Liver (tissue), 9 donors: ENCODE data around the gene SLC27A5. TPM values are rescaled to one million over a fixed set of nuclear protein-coding genes. Genes with fewer than 3 reads are reported as not detected.

ENCODE experiments used
- DNase-seq: peaks from one replicate; pipeline ENCODE4 v3.0.0-alpha.2; 2017; ENCODE audit warnings: low spot score
- H3K27ac ChIP-seq, 2 donors: one replicate each; pipeline ENCODE4 v1.7.0; 2013; ENCODE audit warnings: inconsistent platforms in 2 of 2, low read length in 2 of 2, control low read depth in 1 of 2, low read depth in 1 of 2, mild to moderate bottlenecking in 1 of 2
- H3K27me3 ChIP-seq, 4 donors: one replicate each; pipeline versions ENCODE4 v1.6.1 to v1.7.0; 2013; ENCODE audit warnings: low read length in 3 of 4, inconsistent platforms in 1 of 4, mild to moderate bottlenecking in 1 of 4, moderate library complexity in 1 of 4; ENCODE audit not compliant: control insufficient read depth in 4 of 4, insufficient read depth in 4 of 4
- H3K36me3 ChIP-seq, 4 donors: one replicate each; pipeline versions ENCODE4 v1.6.1 to v1.7.0; 2013; ENCODE audit warnings: low read length in 3 of 4, mild to moderate bottlenecking in 3 of 4, low read depth in 1 of 4, moderate library complexity in 1 of 4; ENCODE audit not compliant: control insufficient read depth in 4 of 4, insufficient read depth in 3 of 4
- H3K4me1 ChIP-seq, 4 donors: one replicate each; pipeline versions ENCODE4 v1.6.1 to v1.7.0; 2013; ENCODE audit warnings: low read length in 3 of 4, mild to moderate bottlenecking in 3 of 4, moderate library complexity in 1 of 4; ENCODE audit not compliant: control insufficient read depth in 4 of 4, insufficient read depth in 4 of 4
- H3K4me3 ChIP-seq, 3 donors: one replicate each; pipeline versions ENCODE4 v1.6.1 to v1.7.0; 2013; ENCODE audit warnings: low read length in 3 of 3, control low read depth in 1 of 3, low read depth in 1 of 3, mild to moderate bottlenecking in 1 of 3
- H3K9ac ChIP-seq, 2 donors: one replicate each; pipeline ENCODE4 v1.7.0; 2013; ENCODE audit warnings: low read length in 2 of 2, mild to moderate bottlenecking in 2 of 2, moderate library complexity in 2 of 2, control low read depth in 1 of 2, low read depth in 1 of 2
- H3K9me3 ChIP-seq, 4 donors: one replicate each; pipeline versions ENCODE4 v1.6.1 to v1.7.0; 2013; ENCODE audit warnings: low read length in 3 of 4; ENCODE audit not compliant: control insufficient read depth in 4 of 4
- ATF3 ChIP-seq: IDR thresholded peaks from 2 replicates; pipeline ENCODE4 v1.6.1; 2016; ENCODE audit warnings: antibody characterized with exemption
- CTCF ChIP-seq: fragments of 150-350 bp; IDR thresholded peaks from 2 replicates; pipeline ENCODE4 v1.5.1; 2017; ENCODE audit warnings: improper control_type of control experiment, low read depth, low read length; ENCODE audit not compliant: missing input control
- EGR1 ChIP-seq, 2 donors: IDR thresholded peaks; 2 replicates each; pipeline ENCODE4 v1.6.1; 2016 to 2018; ENCODE audit warnings: antibody characterized with exemption in 2 of 2, low read depth in 2 of 2
- FOXA1 ChIP-seq: IDR thresholded peaks from 2 replicates; pipeline ENCODE4 v1.6.1; 2016; ENCODE audit warnings: antibody characterized with exemption
- FOXA2 ChIP-seq: IDR thresholded peaks from 2 replicates; pipeline ENCODE4 v1.6.1; 2016; ENCODE audit warnings: antibody characterized with exemption
- GABPA ChIP-seq, 2 donors: IDR thresholded peaks in 1 of 2; conservative IDR thresholded peaks in 1 of 2; 2 replicates each; pipeline ENCODE4 v1.6.1; 2016; ENCODE audit warnings: antibody characterized with exemption in 2 of 2, mild to moderate bottlenecking in 1 of 2, moderate library complexity in 1 of 2
- HNF4A ChIP-seq, 2 donors: conservative IDR thresholded peaks; 2 replicates each; pipeline ENCODE4 v1.6.1; 2016; ENCODE audit warnings: antibody characterized with exemption in 2 of 2, mild to moderate bottlenecking in 2 of 2
- HNF4G ChIP-seq: IDR thresholded peaks from 2 replicates; pipeline ENCODE4 v1.6.1; 2016; ENCODE audit warnings: antibody characterized with exemption
- JUND ChIP-seq, 2 donors: IDR thresholded peaks; 2 replicates each; pipeline ENCODE4 v1.6.1; 2016; ENCODE audit warnings: antibody characterized with exemption in 2 of 2
- MAX ChIP-seq: IDR thresholded peaks from 2 replicates; pipeline ENCODE4 v1.6.1; 2016; ENCODE audit warnings: antibody characterized with exemption
- NR2F2 ChIP-seq: IDR thresholded peaks from 2 replicates; pipeline ENCODE4 v1.6.1; 2016; ENCODE audit warnings: antibody characterized with exemption
- RAD21 ChIP-seq, 2 donors: IDR thresholded peaks; 2 replicates each; pipeline ENCODE4 v1.6.1; 2016; ENCODE audit warnings: antibody characterized with exemption in 2 of 2, mild to moderate bottlenecking in 2 of 2
- REST ChIP-seq: IDR thresholded peaks from 2 replicates; pipeline ENCODE4 v1.6.1; 2016; ENCODE audit warnings: antibody characterized with exemption, mild to moderate bottlenecking
- RXRA ChIP-seq, 2 donors: IDR thresholded peaks; 2 replicates each; pipeline ENCODE4 v1.6.1; 2017 to 2018; ENCODE audit warnings: antibody characterized with exemption in 2 of 2, mild to moderate bottlenecking in 1 of 2
- SP1 ChIP-seq: IDR thresholded peaks from 2 replicates; pipeline ENCODE4 v1.6.1; 2018; ENCODE audit warnings: antibody characterized with exemption, mild to moderate bottlenecking
- TAF1 ChIP-seq: conservative IDR thresholded peaks from 2 replicates; pipeline ENCODE4 v1.6.1; 2016; ENCODE audit warnings: antibody characterized with exemption, mild to moderate bottlenecking
- YY1 ChIP-seq: IDR thresholded peaks from 2 replicates; pipeline ENCODE4 v1.6.1; 2016; ENCODE audit warnings: antibody characterized with exemption, mild to moderate bottlenecking
- ZBTB33 ChIP-seq: IDR thresholded peaks from 2 replicates; pipeline ENCODE4 v1.6.1; 2016; ENCODE audit warnings: antibody characterized with exemption
- WGBS: extraction: QIAGEN DNeasy Blood & Tissue Kit; methylation state at CpG from one replicate; pipeline ENCODE4 v1.1.7; 2013; 5-methylcytosine and 5-hydroxymethylcytosine counted together
- polyA plus RNA-seq, 2 donors: library from polyadenylated mRNA; stranded (reverse) in 1 of 2; unstranded in 1 of 2; fragments of 200-250 nt in 1 of 2; fragments of >200 nt in 1 of 2; fragmentation: Nextera tagmentation in 1 of 2; extraction: Ambion mirVana in 1 of 2; gene quantifications; one replicate each; pipeline versions ENCODE4 v1.2.1 to v1.2.3, GENCODE V29; 2013 to 2015
- total RNA-seq, 2 donors: library from RNA; depleted of rRNA; stranded (reverse); fragments of >200 nt; gene quantifications; one replicate each; pipeline ENCODE4 v1.2.3, GENCODE V29; 2014
- donor health status: healthy.
- donor health status: healthy.
- donor health status: healthy.
- donor health status: healthy.
- donor health status: healthy.

SLC27A5 gene
- total and polyA plus RNA-seq, 4 donors, result 31.9 to 395 (median 321) TPM

GRCh38 chr19:58535857-58536256, 24.1 kb upstream of the SLC27A5 start (continued):
- TF ChIP-seq TAF1 (no peak), EGR1 (IDR thresholded peaks at IDR 0.05; ENCODE audit: low read depth in 2 of 2) (no peak), FOXA2 (no peak)

GRCh38 chr19:58531034-58531840, 19.4 kb upstream of the SLC27A5 start:
- Histone ChIP-seq H3K9ac (no peak overlapping the region), H3K4me1 (no peaks in the 10 kb centered on the region), H3K4me3 (no peak overlapping the region), H3K9me3 (no peaks in the 10 kb centered on the region), H3K27me3 (no peaks in the 10 kb centered on the region), H3K36me3 (no peaks in the 10 kb centered on the region), H3K27ac (no peak overlapping the region)
- TF ChIP-seq FOXA1 (no peak), NR2F2 (no peak), SP1 (no peak), JUND (IDR thresholded peaks at IDR 0.05) (no peak)
- no peak for DNase-seq
- WGBS, result 71% methylated on average over 10 of the region's 10 CpGs

- Histone ChIP-seq H3K27me3 (no peaks in the 10 kb centered on the region), H3K4me3 (no peak overlapping the region), H3K4me1 (no peaks in the 10 kb centered on the region), H3K36me3 (no peaks in the 10 kb centered on the region), H3K27ac (no peak overlapping the region), H3K9ac (no peak overlapping the region), H3K9me3 (no peaks in the 10 kb centered on the region)
- WGBS, result 73% methylated on average over 3 of the region's 3 CpGs
- no peak for DNase-seq
- no peak for TF ChIP-seq YY1
- no peak for TF ChIP-seq RXRA (IDR thresholded peaks at IDR 0.05)
- no peak for TF ChIP-seq CTCF
- no peak for TF ChIP-seq SP1
- no peak for TF ChIP-seq FOXA1
- no peak for TF ChIP-seq MAX
- TF ChIP-seq ZBTB33, result no peak
- TF ChIP-seq HNF4G, result no peak
- TF ChIP-seq GABPA (IDR thresholded peaks at IDR 0.05 in 1 of 2, conservative IDR thresholded peaks at IDR 0.05 in 1 of 2), result no peak
- no peak for TF ChIP-seq JUND (IDR thresholded peaks at IDR 0.05)
- no peak for TF ChIP-seq HNF4A (conservative IDR thresholded peaks at IDR 0.05)
- no peak for TF ChIP-seq EGR1 (IDR thresholded peaks at IDR 0.05; ENCODE audit: low read depth in 2 of 2)
- no peak for TF ChIP-seq FOXA2
- no peak for TF ChIP-seq RAD21 (IDR thresholded peaks at IDR 0.05)
- no peak for TF ChIP-seq REST
- no peak for TF ChIP-seq ATF3
- no peak for TF ChIP-seq TAF1
- no peak for TF ChIP-seq NR2F2
Measured at GRCh38 chr19:58529405-58529804, 17.6 kb upstream of the SLC27A5 start.
